SK-N-SH treated with all-trans-retinoic acid at 6 μM for 48 hours (cell line): ENCODE measurements around the gene HMGB2.

Experiments used
- ZFP3 ChIP-seq: fragments of 250-450 bp; sonication (Bioruptor Pico); IDR thresholded peaks from 2 replicates; pipeline ENCODE4 v1.5.0; 2020; ENCODE audit warnings: mild to moderate bottlenecking, moderate library complexity
- ZNF8 ChIP-seq: fragments of 450-650 bp; formaldehyde crosslinking; IDR thresholded peaks from 2 replicates; pipeline ENCODE4 v1.5.0; 2020; ENCODE audit warnings: mild to moderate bottlenecking, moderate library complexity
- TF ChIP-seq, protein P1 (sequence below): fragments of 250-450 bp; sonication (Bioruptor Pico); IDR thresholded peaks from 2 replicates; pipeline ENCODE4 v1.5.1; 2020; ENCODE audit warnings: low read depth, mild to moderate bottlenecking, moderate library complexity

DNA sequence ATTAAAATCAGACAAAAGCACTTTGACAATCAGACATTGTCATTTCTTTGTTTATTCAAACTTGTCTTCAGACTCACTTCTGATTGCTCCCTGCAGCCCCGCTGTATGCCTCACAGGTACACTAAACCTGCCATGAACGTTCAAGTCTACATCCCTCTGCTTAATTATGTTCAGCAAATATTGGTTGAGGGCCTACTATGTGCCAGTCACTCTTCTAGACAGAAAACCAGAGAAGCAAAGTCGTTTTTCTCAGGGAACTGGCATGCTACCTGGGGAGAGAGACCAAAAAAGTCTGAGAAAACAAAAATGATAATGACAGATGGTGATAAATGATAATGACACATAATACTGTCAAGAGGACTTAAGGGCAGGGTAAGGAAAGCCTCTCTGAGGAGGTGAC is 19.4 kb downstream of the HMGB2 start:
- TF ChIP-seq ZFP3 (CRISPR knock-in tag) (no peak), ZNF8 (no peak)
- TF ChIP-seq, protein P1, sequence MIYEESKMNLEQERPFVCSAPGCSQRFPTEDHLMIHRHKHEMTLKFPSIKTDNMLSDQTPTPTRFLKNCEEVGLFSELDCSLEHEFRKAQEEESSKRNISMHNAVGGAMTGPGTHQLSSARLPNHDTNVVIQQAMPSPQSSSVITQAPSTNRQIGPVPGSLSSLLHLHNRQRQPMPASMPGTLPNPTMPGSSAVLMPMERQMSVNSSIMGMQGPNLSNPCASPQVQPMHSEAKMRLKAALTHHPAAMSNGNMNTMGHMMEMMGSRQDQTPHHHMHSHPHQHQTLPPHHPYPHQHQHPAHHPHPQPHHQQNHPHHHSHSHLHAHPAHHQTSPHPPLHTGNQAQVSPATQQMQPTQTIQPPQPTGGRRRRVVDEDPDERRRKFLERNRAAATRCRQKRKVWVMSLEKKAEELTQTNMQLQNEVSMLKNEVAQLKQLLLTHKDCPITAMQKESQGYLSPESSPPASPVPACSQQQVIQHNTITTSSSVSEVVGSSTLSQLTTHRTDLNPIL (CRISPR knock-in tag): no peak
